AG04450 (cell line): ENCODE measurements around the gene PSMD2. TPM values are rescaled to one million over a fixed set of nuclear protein-coding genes. Genes with fewer than 3 reads are reported as not detected.

Experiments
- CTCF ChIA-PET: fragments of 300-600, 350-600 bp; formaldehyde crosslinking; extraction: SDS; loops from one replicate; lab custom pipeline; 2022; ENCODE audit warnings: antibody characterized with exemption, inconsistent platforms; lab: Charles Lee
- POLR2A ChIA-PET: fragments of 350-600 bp; formaldehyde crosslinking; extraction: SDS; loops from one replicate; lab custom pipeline; 2021; ENCODE audit warnings: antibody characterized with exemption, inconsistent platforms; lab: Yijun Ruan, JAX
- DNase-seq: peaks from one replicate; pipeline ENCODE4 v3.0.0-alpha.2; 2011; ENCODE audit warnings: low read depth, low spot score
- H3K27ac ChIP-seq: one replicate; pipeline ENCODE4 v1.5.1; 2012; ENCODE audit warnings: low read depth, low read length, control low read depth
- H3K27me3 ChIP-seq: one replicate; pipeline ENCODE4 v1.6.0; 2012; ENCODE audit warnings: low read length; ENCODE audit not compliant: control insufficient read depth, insufficient read depth
- H3K4me3 ChIP-seq: 2 replicates; pipeline ENCODE4 v1.5.1; 2011; ENCODE audit warnings: mild to moderate bottlenecking, low read depth, low read length, control low read depth
- H3K9me3 ChIP-seq: 2 replicates; pipeline ENCODE4 v1.5.1; 2012; ENCODE audit warnings: low read length; ENCODE audit not compliant: control insufficient read depth, insufficient read depth
- polyA plus RNA-seq: library from polyadenylated mRNA; depleted of rRNA; stranded (reverse); fragments of >200 nt; gene quantifications from 2 replicates; pipeline ENCODE4 v1.2.3, GENCODE V29; 2011
- TF ChIP-seq, protein P1 (sequence below): IDR thresholded peaks from 2 replicates; pipeline ENCODE4 v1.5.1; 2011; ENCODE audit warnings: low read depth, low read length, control low read depth, inconsistent platforms

The PSMD2 gene
- polyA plus RNA-seq, 1 experiment, result 318 TPM

DNA sequence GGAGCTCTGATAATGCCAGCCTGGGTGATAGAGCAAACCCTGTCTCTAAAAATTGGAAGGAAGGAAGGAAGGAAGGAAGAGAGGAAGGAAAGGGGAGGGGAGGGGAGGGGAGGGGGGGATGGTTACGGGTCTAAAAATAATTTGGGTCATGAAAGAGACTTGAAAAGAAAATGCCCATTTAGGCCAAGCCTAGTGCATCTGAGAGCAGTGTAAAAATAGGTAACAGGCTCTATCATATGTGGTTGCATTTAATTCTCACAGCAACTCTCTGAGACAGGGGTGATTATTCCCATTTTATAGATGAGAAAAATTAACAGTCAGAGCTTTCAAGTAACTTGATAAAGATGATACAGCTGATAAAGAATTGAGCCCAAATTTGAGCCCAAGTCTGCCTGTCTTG is 26.8 kb upstream of the PSMD2 start:
- POLR2A ChIA-PET, result no interaction called here
- CTCF ChIA-PET, result interaction anchor here (0.9 to 1.3 kb wide), 2 partner anchors 22 to 32 kb away, joined by 3 read pairs; no protein-coding TSS in a partner anchor
- TF ChIP-seq, protein P1, sequence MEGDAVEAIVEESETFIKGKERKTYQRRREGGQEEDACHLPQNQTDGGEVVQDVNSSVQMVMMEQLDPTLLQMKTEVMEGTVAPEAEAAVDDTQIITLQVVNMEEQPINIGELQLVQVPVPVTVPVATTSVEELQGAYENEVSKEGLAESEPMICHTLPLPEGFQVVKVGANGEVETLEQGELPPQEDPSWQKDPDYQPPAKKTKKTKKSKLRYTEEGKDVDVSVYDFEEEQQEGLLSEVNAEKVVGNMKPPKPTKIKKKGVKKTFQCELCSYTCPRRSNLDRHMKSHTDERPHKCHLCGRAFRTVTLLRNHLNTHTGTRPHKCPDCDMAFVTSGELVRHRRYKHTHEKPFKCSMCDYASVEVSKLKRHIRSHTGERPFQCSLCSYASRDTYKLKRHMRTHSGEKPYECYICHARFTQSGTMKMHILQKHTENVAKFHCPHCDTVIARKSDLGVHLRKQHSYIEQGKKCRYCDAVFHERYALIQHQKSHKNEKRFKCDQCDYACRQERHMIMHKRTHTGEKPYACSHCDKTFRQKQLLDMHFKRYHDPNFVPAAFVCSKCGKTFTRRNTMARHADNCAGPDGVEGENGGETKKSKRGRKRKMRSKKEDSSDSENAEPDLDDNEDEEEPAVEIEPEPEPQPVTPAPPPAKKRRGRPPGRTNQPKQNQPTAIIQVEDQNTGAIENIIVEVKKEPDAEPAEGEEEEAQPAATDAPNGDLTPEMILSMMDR, result no peak
- no peak for DNase-seq
- no peak overlapping the region for H3K4me3 ChIP-seq
- H3K27ac ChIP-seq, result no peak overlapping the region
- no peaks in the 10 kb centered on the region for H3K9me3 ChIP-seq
- peaks cover 25% of the 10 kb centered on the region for H3K27me3 ChIP-seq

DNA sequence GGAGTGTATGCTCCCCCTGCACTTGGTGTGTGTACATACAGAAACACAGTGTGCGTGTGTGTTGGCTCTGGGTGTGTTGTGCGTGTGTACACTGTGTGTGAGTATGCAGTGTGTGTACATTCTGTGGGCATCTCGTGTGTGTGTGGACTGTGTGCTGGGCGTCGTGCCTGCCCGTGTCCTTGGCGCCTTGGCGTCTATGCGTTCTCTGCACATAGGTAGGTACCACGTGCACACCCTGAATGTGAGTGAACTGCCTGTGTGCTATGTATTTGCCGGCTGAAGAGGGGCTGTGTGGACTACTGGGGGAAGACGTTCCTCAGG is 23.7 kb upstream of the PSMD2 start:
- Histone ChIP-seq H3K27ac (no peak overlapping the region), H3K27me3 (peaks cover 42% of the 10 kb centered on the region), H3K9me3 (no peaks in the 10 kb centered on the region), H3K4me3 (no peak overlapping the region)
- TF ChIP-seq, protein P1, result no peak
- DNase-seq, result no peak
- ChIA-PET POLR2A (no interaction called here), CTCF (no interaction called here)

DNA sequence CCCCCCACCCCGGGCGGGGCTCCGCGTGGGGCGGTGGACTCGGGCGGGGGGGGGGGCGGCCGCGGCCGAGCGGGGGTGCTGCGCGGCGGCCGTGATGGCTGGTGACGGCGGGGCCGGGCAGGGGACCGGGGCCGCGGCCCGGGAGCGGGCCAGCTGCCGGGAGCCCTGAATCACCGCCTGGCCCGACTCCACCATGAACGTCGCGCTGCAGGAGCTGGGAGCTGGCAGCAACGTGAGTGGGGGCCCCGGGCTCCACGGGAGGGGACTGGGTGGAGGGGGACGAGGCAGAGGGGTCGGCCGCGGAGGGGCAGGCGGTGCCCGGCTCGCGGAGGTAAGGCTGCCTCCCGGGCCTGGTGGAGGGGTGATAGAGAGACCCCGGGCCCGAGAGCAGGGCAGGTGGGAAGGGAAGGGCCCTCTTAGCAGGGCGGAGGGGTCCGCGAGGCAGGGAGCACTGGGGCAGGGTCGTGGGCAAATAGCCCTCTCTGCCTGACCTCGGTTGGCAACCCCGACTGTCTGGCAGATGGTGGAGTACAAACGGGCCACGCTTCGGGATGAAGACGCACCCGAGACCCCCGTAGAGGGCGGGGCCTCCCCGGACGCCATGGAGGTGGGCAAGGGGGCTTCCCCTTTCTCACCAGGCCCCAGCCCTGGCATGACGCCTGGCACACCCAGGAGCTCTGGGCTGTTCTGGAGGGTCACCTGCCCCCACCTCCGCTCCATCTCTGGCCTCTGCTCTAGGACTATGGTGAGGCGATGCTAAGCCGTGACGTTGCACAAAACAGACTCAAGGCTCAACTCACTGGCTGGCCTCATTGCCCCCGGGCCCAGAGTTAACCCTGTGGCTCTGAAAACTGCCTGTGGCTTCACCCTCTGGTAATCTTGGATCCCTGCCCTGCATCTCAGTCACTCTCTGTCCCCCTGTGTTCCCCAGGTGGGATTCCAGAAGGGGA is 22.8 kb upstream of the PSMD2 start, which contains the start of gene ECE2:
TSS of gene ECE2 (plus strand) at position 62 of the 950 bp plus-strand sequence. CDS start at position 194, 132 bp downstream.
- Histone ChIP-seq H3K27me3 (peaks cover 44% of the 10 kb centered on the region), H3K9me3 (no peaks in the 10 kb centered on the region), H3K27ac (no peak within 1 kb of the TSS), H3K4me3 (no peak within 1 kb of the TSS)
- ChIA-PET POLR2A (no interaction called here), CTCF (no interaction called here)
- no peak for DNase-seq
- TF ChIP-seq, protein P1, result no peak

DNA sequence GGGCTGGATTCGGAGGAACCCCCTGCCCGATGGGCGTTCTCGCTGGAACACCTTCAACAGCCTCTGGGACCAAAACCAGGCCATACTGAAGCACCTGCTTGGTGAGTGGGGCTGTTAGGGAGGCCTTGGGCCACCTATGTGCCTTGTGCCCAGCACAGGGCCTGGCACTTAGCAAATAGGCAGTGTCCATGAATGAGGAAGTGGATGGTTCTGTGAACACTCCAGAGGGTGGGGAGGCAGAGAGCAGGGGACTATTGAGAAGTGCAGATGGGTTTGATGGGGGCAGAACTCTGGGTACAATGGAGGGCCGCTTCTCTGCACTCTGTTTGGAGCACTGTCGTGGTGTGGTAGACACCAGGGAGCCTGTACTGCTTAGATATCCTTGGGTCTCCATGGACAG is 21.7 kb upstream of the PSMD2 start:
- ChIA-PET CTCF (no interaction called here), POLR2A (no interaction called here)
- Histone ChIP-seq H3K9me3 (no peaks in the 10 kb centered on the region), H3K4me3 (no peak overlapping the region), H3K27ac (no peak overlapping the region), H3K27me3 (peaks cover 46% of the 10 kb centered on the region)
- DNase-seq, result no peak
- TF ChIP-seq, protein P1, result no peak

DNA sequence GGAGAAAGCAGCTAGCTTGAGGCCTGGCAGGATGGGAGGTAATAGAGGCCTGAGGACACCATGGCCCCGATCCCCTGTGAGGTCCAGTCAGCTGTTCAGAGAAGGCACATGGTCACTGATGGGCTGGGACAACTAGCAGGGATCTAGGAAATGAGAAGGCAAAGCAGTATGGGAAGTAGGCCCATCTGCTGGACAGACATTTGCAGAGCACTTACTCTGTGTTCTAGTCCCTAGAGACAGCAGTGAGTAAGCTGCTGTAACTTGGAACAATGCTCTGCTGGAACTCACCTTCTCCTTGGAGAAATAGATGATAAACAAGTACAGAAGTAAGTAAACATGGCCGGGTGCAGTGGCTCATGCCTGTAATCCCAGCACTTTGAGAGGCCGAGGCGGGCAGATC is 16.1 kb upstream of the PSMD2 start:
- Histone ChIP-seq H3K27me3 (peaks cover 22% of the 10 kb centered on the region), H3K9me3 (no peaks in the 10 kb centered on the region; the same call in 1 of the 2 replicates), H3K27ac (no peak overlapping the region), H3K4me3 (no peak overlapping the region)
- POLR2A ChIA-PET, result no interaction called here
- CTCF ChIA-PET, result interaction anchor here (1.0 kb wide), 1 partner anchor 33 kb away, joined by 4 read pairs; no protein-coding TSS in a partner anchor
- no peak for DNase-seq
- TF ChIP-seq, protein P1, result no peak
